Measurements from ENCODE around the gene C1QTNF1. TPM values are rescaled to one million over a fixed set of nuclear protein-coding genes. Genes with fewer than 3 reads are reported as not detected.

Gene C1QTNF1
- total RNA-seq, 1 experiment from 2014 or later = 19.9 TPM

DNA sequence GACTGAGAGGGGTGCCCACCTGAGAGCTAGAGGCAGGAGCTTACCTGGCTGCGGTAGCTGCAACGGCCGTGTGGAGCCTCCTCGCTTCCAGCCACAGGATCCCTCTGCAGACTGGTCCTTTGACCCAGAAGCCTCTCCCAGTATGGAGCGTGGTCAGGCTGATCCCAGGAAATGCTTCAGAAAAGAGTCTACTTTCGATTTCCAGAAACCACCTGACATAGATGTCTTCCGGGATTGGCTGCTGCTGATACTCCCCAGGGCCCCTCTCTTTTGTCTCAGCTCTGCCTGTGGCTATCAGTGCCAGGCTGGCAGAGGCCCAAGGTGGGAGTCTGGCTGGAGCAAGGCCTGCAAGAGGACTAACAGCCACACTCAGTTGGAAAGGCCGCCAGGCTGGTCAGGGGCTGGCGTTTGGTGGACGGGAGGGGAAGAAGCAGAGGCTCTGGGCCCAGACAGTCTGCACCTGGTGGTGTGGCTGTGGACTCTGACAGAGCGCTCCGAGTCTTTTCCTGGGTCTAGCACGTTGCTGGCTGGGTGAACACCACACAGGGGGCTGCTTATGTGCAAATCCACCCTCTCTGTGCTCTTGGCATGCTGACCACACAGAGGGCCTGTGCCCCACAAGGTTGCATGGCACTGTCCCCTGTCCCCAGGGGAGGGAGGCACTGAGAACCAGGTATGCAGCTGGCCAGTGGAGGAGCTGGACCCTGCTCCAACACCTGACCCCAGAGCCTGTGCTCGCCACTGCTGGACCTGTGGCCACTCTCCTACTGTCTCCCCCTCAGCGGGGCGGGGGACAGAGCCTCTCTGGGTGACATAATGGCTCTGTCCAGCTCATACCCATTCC, 44.0 kb upstream of the C1QTNF1 start, which contains the start of gene LGALS3BP:
TSS of gene LGALS3BP (minus strand) at position 144 of the 844 bp plus-strand sequence. CDS start 2,732 bp downstream, outside the sequence.
- Mint-ChIP-seq H3K27me3 (ENCODE audit: insufficient read depth, unreplicated experiment) (no peaks in the 10 kb centered on the region), H3K9me3 (ENCODE audit: unreplicated experiment) (no peaks in the 10 kb centered on the region), H3K36me3 (ENCODE audit: insufficient read depth, unreplicated experiment) (no peaks in the 10 kb centered on the region), H3K4me3 (ENCODE audit: unreplicated experiment) (no peak within 1 kb of the TSS), H3K27ac (ENCODE audit: unreplicated experiment) (no peak within 1 kb of the TSS), H3K4me1 (ENCODE audit: low read depth, unreplicated experiment) (no peaks in the 10 kb centered on the region)
- DNase-seq = peak; percentile 49 to 69
- POLR2A ChIA-PET = interaction anchor here (0.9 kb wide), 1 partner anchor 30 kb away, joined by 10 read pairs; the partner anchor contains the start of gene CANT1
- no TSS peak for BruUV-seq (replicated peaks)
- Histone ChIP-seq H3K27me3 (replicated peaks; ENCODE audit: control insufficient read depth, insufficient read depth, low read length) (no peaks in the 10 kb centered on the region), H3K4me1 (peaks cover 19% of the 10 kb centered on the region), H3K4me3 (ENCODE audit: low read depth, low read length) (0 out of 2 replicates have a peak within 1 kb of the TSS, but pooled peaks have one; percentile 3), H3K36me3 (ENCODE audit: control insufficient read depth, insufficient read depth, low read length) (no peaks in the 10 kb centered on the region), H3K9me3 (no peaks in the 10 kb centered on the region)
- CTCF ChIA-PET = interaction anchor here (0.6 to 1.4 kb wide), 2 partner anchors 114 to 619 kb away, joined by 5 to 6 read pairs; no protein-coding TSS in a partner anchor
- TF ChIP-seq, protein P1, sequence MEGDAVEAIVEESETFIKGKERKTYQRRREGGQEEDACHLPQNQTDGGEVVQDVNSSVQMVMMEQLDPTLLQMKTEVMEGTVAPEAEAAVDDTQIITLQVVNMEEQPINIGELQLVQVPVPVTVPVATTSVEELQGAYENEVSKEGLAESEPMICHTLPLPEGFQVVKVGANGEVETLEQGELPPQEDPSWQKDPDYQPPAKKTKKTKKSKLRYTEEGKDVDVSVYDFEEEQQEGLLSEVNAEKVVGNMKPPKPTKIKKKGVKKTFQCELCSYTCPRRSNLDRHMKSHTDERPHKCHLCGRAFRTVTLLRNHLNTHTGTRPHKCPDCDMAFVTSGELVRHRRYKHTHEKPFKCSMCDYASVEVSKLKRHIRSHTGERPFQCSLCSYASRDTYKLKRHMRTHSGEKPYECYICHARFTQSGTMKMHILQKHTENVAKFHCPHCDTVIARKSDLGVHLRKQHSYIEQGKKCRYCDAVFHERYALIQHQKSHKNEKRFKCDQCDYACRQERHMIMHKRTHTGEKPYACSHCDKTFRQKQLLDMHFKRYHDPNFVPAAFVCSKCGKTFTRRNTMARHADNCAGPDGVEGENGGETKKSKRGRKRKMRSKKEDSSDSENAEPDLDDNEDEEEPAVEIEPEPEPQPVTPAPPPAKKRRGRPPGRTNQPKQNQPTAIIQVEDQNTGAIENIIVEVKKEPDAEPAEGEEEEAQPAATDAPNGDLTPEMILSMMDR (IDR thresholded peaks at IDR 0.05; ENCODE audit: insufficient read depth in 1 of 2, low read depth in 1 of 2, low read length in 1 of 2, severe bottlenecking in 1 of 2, unreplicated experiment in 1 of 2) = no peak
- intact Hi-C loops (cut with micrococcal nuclease; ENCODE audit: unreplicated experiment) = no loop called here

DNA sequence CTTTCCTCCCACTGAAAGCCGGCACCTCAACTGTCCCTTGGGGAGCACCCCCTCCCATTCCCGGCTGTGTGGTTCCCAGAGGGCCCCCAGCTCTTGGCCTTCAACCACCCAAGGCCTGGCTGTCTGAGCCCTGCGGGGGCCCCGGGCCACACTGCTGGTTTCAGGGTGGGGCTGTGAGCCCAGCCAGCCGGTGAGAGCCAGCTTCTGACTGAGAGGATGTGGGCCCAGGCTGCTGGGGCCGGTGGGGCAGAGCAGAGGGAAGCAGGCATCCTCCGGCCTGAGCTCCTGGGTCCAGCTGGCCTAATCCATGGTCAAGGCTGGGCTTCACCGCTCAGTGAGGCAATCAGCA, 43.4 kb upstream of the C1QTNF1 start:
- CTCF ChIA-PET = no interaction called here
- POLR2A ChIA-PET = interaction anchor here (0.9 kb wide), 1 partner anchor 29 kb away, joined by 10 read pairs; the partner anchor contains the start of gene CANT1
- peaks cover 14% of the 10 kb centered on the region for H3K4me1 ChIP-seq
- DNase-seq = no peak
- TF ChIP-seq, protein P1 (IDR thresholded peaks at IDR 0.05; ENCODE audit: insufficient read depth in 1 of 2, low read depth in 1 of 2, low read length in 1 of 2, severe bottlenecking in 1 of 2, unreplicated experiment in 1 of 2) = no peak
- Mint-ChIP-seq H3K9me3 (ENCODE audit: unreplicated experiment) (no peaks in the 10 kb centered on the region), H3K27me3 (ENCODE audit: insufficient read depth, unreplicated experiment) (no peaks in the 10 kb centered on the region), H3K36me3 (ENCODE audit: insufficient read depth, unreplicated experiment) (no peaks in the 10 kb centered on the region), H3K4me1 (ENCODE audit: low read depth, unreplicated experiment) (no peaks in the 10 kb centered on the region), H3K27ac (ENCODE audit: unreplicated experiment) (no peak overlapping the region), H3K4me3 (ENCODE audit: unreplicated experiment) (no peak overlapping the region)
- no peaks in the 10 kb centered on the region for H3K9me3 ChIP-seq
- no peaks in the 10 kb centered on the region for H3K36me3 ChIP-seq (ENCODE audit: control insufficient read depth, insufficient read depth, low read length)
- BruUV-seq (replicated peaks) = no TSS peak
- no peaks in the 10 kb centered on the region for H3K27me3 ChIP-seq (replicated peaks; ENCODE audit: control insufficient read depth, insufficient read depth, low read length)
- intact Hi-C loops (cut with micrococcal nuclease; ENCODE audit: unreplicated experiment) = no loop called here
- H3K4me3 ChIP-seq (ENCODE audit: low read depth, low read length) = no peak overlapping the region

DNA sequence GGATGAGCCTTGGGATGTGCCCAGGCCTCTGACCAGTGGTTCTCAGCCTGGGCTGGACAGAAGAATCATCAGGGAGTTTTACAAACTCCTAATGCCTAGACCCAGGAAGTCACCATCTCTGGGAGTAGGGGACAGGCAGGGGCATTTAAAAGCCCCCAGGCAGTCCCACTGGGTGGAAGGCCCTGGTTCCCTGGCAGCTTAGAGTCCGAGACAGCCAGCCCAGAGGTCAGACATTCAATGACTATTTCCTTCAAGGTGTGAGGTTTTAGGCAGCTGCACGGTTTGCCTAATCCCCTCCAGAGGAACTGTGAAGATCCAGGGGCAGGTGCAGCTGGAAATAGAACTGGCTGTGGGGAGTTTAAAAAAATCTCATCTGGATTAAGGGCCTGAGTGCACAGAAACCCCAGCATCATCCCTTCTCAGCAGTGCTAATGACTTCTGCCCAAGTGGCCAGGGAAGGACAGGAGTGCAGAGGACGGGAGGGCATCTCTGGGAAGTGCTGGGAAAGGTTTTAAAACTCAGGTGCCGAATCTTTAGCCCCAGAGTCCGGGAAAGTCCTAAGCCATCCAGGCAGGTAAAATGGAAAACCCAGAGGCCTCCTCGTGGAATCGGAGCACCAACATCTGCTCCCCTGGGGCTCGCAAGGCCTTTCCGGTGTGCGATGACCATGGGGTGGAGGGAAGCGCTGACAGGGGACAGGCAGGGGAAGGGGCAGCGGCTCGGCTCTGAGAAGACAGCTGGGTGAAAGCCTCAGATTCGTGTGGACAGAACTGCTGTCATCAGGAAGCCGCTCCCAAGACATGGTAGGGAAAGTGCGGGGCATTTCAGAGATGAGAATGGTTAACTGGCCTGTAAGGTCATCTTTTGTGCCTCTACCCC, 42.7 kb upstream of the C1QTNF1 start:
- ChIA-PET CTCF (no interaction called here), POLR2A (no interaction called here)
- TF ChIP-seq, protein P1 (IDR thresholded peaks at IDR 0.05; ENCODE audit: insufficient read depth in 1 of 2, low read depth in 1 of 2, low read length in 1 of 2, severe bottlenecking in 1 of 2, unreplicated experiment in 1 of 2) = no peak
- Mint-ChIP-seq H3K9me3 (ENCODE audit: unreplicated experiment) (no peaks in the 10 kb centered on the region), H3K4me1 (ENCODE audit: low read depth, unreplicated experiment) (no peaks in the 10 kb centered on the region), H3K36me3 (ENCODE audit: insufficient read depth, unreplicated experiment) (no peaks in the 10 kb centered on the region), H3K27ac (ENCODE audit: unreplicated experiment) (no peak overlapping the region), H3K4me3 (ENCODE audit: unreplicated experiment) (no peak overlapping the region), H3K27me3 (ENCODE audit: insufficient read depth, unreplicated experiment) (no peaks in the 10 kb centered on the region)
- H3K9me3 ChIP-seq = no peaks in the 10 kb centered on the region
- H3K4me3 ChIP-seq (ENCODE audit: low read depth, low read length) = no peak overlapping the region
- intact Hi-C loops (cut with micrococcal nuclease; ENCODE audit: unreplicated experiment) = no loop called here
- no peaks in the 10 kb centered on the region for H3K27me3 ChIP-seq (replicated peaks; ENCODE audit: control insufficient read depth, insufficient read depth, low read length)
- no peaks in the 10 kb centered on the region for H3K36me3 ChIP-seq (ENCODE audit: control insufficient read depth, insufficient read depth, low read length)
- DNase-seq = no peak
- BruUV-seq (replicated peaks) = no TSS peak
- H3K4me1 ChIP-seq = peaks cover 10% of the 10 kb centered on the region

All from Caco-2 (cell line).